ENCODE results near the gene LIPN. TPM values are rescaled to one million over a fixed set of nuclear protein-coding genes. Genes with fewer than 3 reads are reported as not detected.

Gene LIPN
- total and polyA plus RNA-seq, 2 experiments from 2014 or later, result 0.17 TPM; not detected in 1

- Histone ChIP-seq H2AFZ (no peak overlapping the region), H3K4me3 (no peak overlapping the region), H3K79me2 (no peaks in the 10 kb centered on the region), H3K27ac (no peak overlapping the region), H3K9me2 (replicated peaks; ENCODE audit: insufficient read depth) (no peaks in the 10 kb centered on the region), H3K36me3 (replicated peaks; ENCODE audit: insufficient read depth, low read depth) (no peaks in the 10 kb centered on the region), H4K20me1 (ENCODE audit: insufficient read depth, poor library complexity, severe bottlenecking) (no peaks in the 10 kb centered on the region), H3K4me1 (ENCODE audit: insufficient read depth) (no peaks in the 10 kb centered on the region), H3K27me3 (no peaks in the 10 kb centered on the region), H3K9me3 (ENCODE audit: low read depth) (no peaks in the 10 kb centered on the region), H3K4me2 (no peak overlapping the region)
- WGBS (ENCODE audit: low lambda C conversion rate, missing lambda C conversion rate), result 85% methylated on average over 3 of the region's 3 CpGs
- DNase-seq (ENCODE audit: low spot score), result no peak
- TF ChIP-seq EZH2phosphoT487 (IDR thresholded peaks at IDR 0.05; ENCODE audit: low read depth, severe bottlenecking, unreplicated experiment) (no peak), CTCF (IDR thresholded peaks at IDR 0.05; ENCODE audit: poor library complexity) (no peak), EZH2 (IDR thresholded peaks at IDR 0.05; ENCODE audit: borderline replicate concordance) (no peak)
These were observed 4.1 kb upstream of the LIPN start for GRCh38 chr10:88755753-88756152.

GRCh38 chr10:88756660-88757059 lies 3.2 kb upstream of the LIPN start:
- Histone ChIP-seq H3K4me3 (no peak overlapping the region), H3K4me1 (ENCODE audit: insufficient read depth) (no peaks in the 10 kb centered on the region), H4K20me1 (ENCODE audit: insufficient read depth, poor library complexity, severe bottlenecking) (no peaks in the 10 kb centered on the region), H3K9me3 (ENCODE audit: low read depth) (no peaks in the 10 kb centered on the region), H3K9me2 (replicated peaks; ENCODE audit: insufficient read depth) (no peaks in the 10 kb centered on the region), H3K27me3 (no peaks in the 10 kb centered on the region), H3K27ac (no peak overlapping the region), H3K79me2 (no peaks in the 10 kb centered on the region), H3K4me2 (no peak overlapping the region), H3K36me3 (replicated peaks; ENCODE audit: insufficient read depth, low read depth) (no peaks in the 10 kb centered on the region), H2AFZ (no peak overlapping the region)
- no peak for TF ChIP-seq EZH2 (IDR thresholded peaks at IDR 0.05; ENCODE audit: borderline replicate concordance)
- no peak for TF ChIP-seq EZH2phosphoT487 (IDR thresholded peaks at IDR 0.05; ENCODE audit: low read depth, severe bottlenecking, unreplicated experiment)
- no peak for TF ChIP-seq CTCF (IDR thresholded peaks at IDR 0.05; ENCODE audit: poor library complexity)
- no peak for DNase-seq (ENCODE audit: low spot score)
- 97% methylated on average over 1 of the region's 1 CpG for WGBS (ENCODE audit: low lambda C conversion rate, missing lambda C conversion rate)

- Histone ChIP-seq H4K20me1 (ENCODE audit: insufficient read depth, poor library complexity, severe bottlenecking) (no peaks in the 10 kb centered on the region), H3K9me2 (replicated peaks; ENCODE audit: insufficient read depth) (no peaks in the 10 kb centered on the region), H3K4me3 (no peak overlapping the region), H3K79me2 (no peaks in the 10 kb centered on the region), H3K27ac (no peak overlapping the region), H3K9me3 (ENCODE audit: low read depth) (no peaks in the 10 kb centered on the region), H3K4me1 (ENCODE audit: insufficient read depth) (no peaks in the 10 kb centered on the region), H2AFZ (no peak overlapping the region), H3K36me3 (replicated peaks; ENCODE audit: insufficient read depth, low read depth) (no peaks in the 10 kb centered on the region), H3K27me3 (no peaks in the 10 kb centered on the region), H3K4me2 (no peak overlapping the region)
- no peak for DNase-seq (ENCODE audit: low spot score)
- TF ChIP-seq EZH2 (IDR thresholded peaks at IDR 0.05; ENCODE audit: borderline replicate concordance) (no peak), EZH2phosphoT487 (IDR thresholded peaks at IDR 0.05; ENCODE audit: low read depth, severe bottlenecking, unreplicated experiment) (no peak), CTCF (IDR thresholded peaks at IDR 0.05; ENCODE audit: poor library complexity) (no peak)
- 94% methylated on average over 1 of the region's 1 CpG for WGBS (ENCODE audit: low lambda C conversion rate, missing lambda C conversion rate)
These were observed 3.1 kb downstream of the LIPN start for GRCh38 chr10:88762906-88763305.

GRCh38 chr10:88763441-88763840 lies 3.6 kb downstream of the LIPN start:
- H3K36me3 ChIP-seq (replicated peaks; ENCODE audit: insufficient read depth, low read depth), result no peaks in the 10 kb centered on the region
- H4K20me1 ChIP-seq (ENCODE audit: insufficient read depth, poor library complexity, severe bottlenecking), result no peaks in the 10 kb centered on the region
- no peak for DNase-seq (ENCODE audit: low spot score)
- H3K27me3 ChIP-seq, result no peaks in the 10 kb centered on the region
- H3K4me2 ChIP-seq, result no peak overlapping the region
- no peak overlapping the region for H2AFZ ChIP-seq
- no peak for TF ChIP-seq EZH2phosphoT487 (IDR thresholded peaks at IDR 0.05; ENCODE audit: low read depth, severe bottlenecking, unreplicated experiment)
- H3K9me2 ChIP-seq (replicated peaks; ENCODE audit: insufficient read depth), result no peaks in the 10 kb centered on the region
- no peaks in the 10 kb centered on the region for H3K4me1 ChIP-seq (ENCODE audit: insufficient read depth)
- H3K9me3 ChIP-seq (ENCODE audit: low read depth), result no peaks in the 10 kb centered on the region
- no peak overlapping the region for H3K4me3 ChIP-seq
- H3K79me2 ChIP-seq, result no peaks in the 10 kb centered on the region
- 67% methylated on average over 1 of the region's 1 CpG for WGBS (ENCODE audit: low lambda C conversion rate, missing lambda C conversion rate)
- no peak overlapping the region for H3K27ac ChIP-seq

Measured in hepatocyte (in vitro differentiated cells).